H9 (cell line): ENCODE measurements around the gene NUP58. TPM values are rescaled to one million over a fixed set of nuclear protein-coding genes. Genes with fewer than 3 reads are reported as not detected.
A peak's percentile ranks its signal among the peaks of the same experiment; 100 is the strongest.

Experiments used
- DNase-seq: peaks from one replicate; pipeline ENCODE4 v3.0.0-alpha.2; 2017
- H2AFZ ChIP-seq: one replicate; pipeline ENCODE4 v1.6.1; 2013; ENCODE audit warnings: mild to moderate bottlenecking, low read length, control low read depth, moderate library complexity
- H2AK5ac ChIP-seq: 2 replicates; pipeline ENCODE4 v1.6.1; 2013; ENCODE audit warnings: low read length, control low read depth, mixed read lengths; ENCODE audit not compliant: insufficient read length
- H2BK120ac ChIP-seq: one replicate; pipeline ENCODE4 v1.6.1; 2013; ENCODE audit warnings: low read depth, mild to moderate bottlenecking, low read length, control low read depth, inconsistent platforms; ENCODE audit not compliant: poor library complexity, severe bottlenecking
- H2BK12ac ChIP-seq: 2 replicates; pipeline ENCODE4 v1.6.1; 2013; ENCODE audit warnings: low read length, control low read depth, mixed read lengths, low read depth; ENCODE audit not compliant: insufficient read length
- H2BK15ac ChIP-seq: 2 replicates; pipeline ENCODE4 v1.6.1; 2013; ENCODE audit warnings: low read depth, low read length, control low read depth
- H2BK20ac ChIP-seq: one replicate; pipeline ENCODE4 v1.6.1; 2013; ENCODE audit warnings: low read depth, mild to moderate bottlenecking, low read length, control low read depth, inconsistent platforms; ENCODE audit not compliant: poor library complexity, severe bottlenecking
- H2BK5ac ChIP-seq: 2 replicates; pipeline ENCODE4 v1.6.1; 2013; ENCODE audit warnings: low read length, control low read depth, mixed read lengths; ENCODE audit not compliant: insufficient read length
- H3K14ac ChIP-seq: 2 replicates; pipeline ENCODE4 v1.6.1; 2013; ENCODE audit warnings: low read length, control low read depth; ENCODE audit not compliant: insufficient read depth
- H3K18ac ChIP-seq: 2 replicates; pipeline ENCODE4 v1.6.1; 2013; ENCODE audit warnings: low read depth, mild to moderate bottlenecking, mixed read lengths, low read length, control low read depth; ENCODE audit not compliant: insufficient read length
- H3K23ac ChIP-seq: 2 replicates; pipeline ENCODE4 v1.6.1; 2013; ENCODE audit warnings: low read length, control low read depth, mixed read lengths, low read depth; ENCODE audit not compliant: insufficient read length
- H3K23me2 ChIP-seq: 2 replicates; pipeline ENCODE4 v1.6.1; 2013; ENCODE audit warnings: low read depth, mild to moderate bottlenecking, mixed read lengths, low read length, control low read depth; ENCODE audit not compliant: insufficient read length, poor library complexity, severe bottlenecking
- H3K27ac ChIP-seq: 2 replicates; pipeline ENCODE4 v1.5.1; 2013; ENCODE audit warnings: low read length, control low read depth, mixed read lengths, low read depth; ENCODE audit not compliant: insufficient read length
- H3K27me3 ChIP-seq: 2 replicates; pipeline ENCODE4 v1.6.1; 2013; ENCODE audit warnings: low read length, control low read depth, inconsistent platforms; ENCODE audit not compliant: insufficient read depth
- H3K4ac ChIP-seq: 2 replicates; pipeline ENCODE4 v1.6.1; 2013; ENCODE audit warnings: low read depth, mild to moderate bottlenecking, control low read depth, inconsistent platforms, low read length, moderate library complexity
- H3K4me1 ChIP-seq: 2 replicates; pipeline ENCODE4 v1.6.1; 2013; ENCODE audit warnings: low read length, control low read depth, inconsistent platforms; ENCODE audit not compliant: insufficient read depth
- H3K4me2 ChIP-seq: 2 replicates; pipeline ENCODE4 v1.6.1; 2013; ENCODE audit warnings: low read length, control low read depth, mixed read lengths; ENCODE audit not compliant: insufficient read length, insufficient read depth
- H3K56ac ChIP-seq: 2 replicates; pipeline ENCODE4 v1.6.1; 2013; ENCODE audit warnings: low read depth, mild to moderate bottlenecking, mixed read lengths, low read length, control low read depth; ENCODE audit not compliant: insufficient read length
- H3K79me1 ChIP-seq: 2 replicates; pipeline ENCODE4 v1.6.1; 2013; ENCODE audit warnings: low read depth, mild to moderate bottlenecking, moderate library complexity, low read length, control low read depth, inconsistent platforms; ENCODE audit not compliant: insufficient read depth, poor library complexity, severe bottlenecking
- H3K79me2 ChIP-seq: 2 replicates; pipeline ENCODE4 v1.6.1; 2013; ENCODE audit warnings: low read length, control low read depth, inconsistent platforms; ENCODE audit not compliant: insufficient read depth
- H3K9ac ChIP-seq: 2 replicates; pipeline ENCODE4 v1.6.1; 2013; ENCODE audit warnings: low read length, control low read depth, mixed read lengths; ENCODE audit not compliant: insufficient read length; ENCODE audit errors: extremely low read depth
- H3K9me3 ChIP-seq: one replicate; pipeline ENCODE4 v1.6.1; 2013; ENCODE audit warnings: low read depth, low read length, inconsistent platforms; ENCODE audit not compliant: control insufficient read depth
- H3T11ph ChIP-seq: one replicate; pipeline ENCODE4 v1.6.1; 2013; ENCODE audit warnings: mild to moderate bottlenecking, low read length, control low read depth, inconsistent platforms
- H4K20me1 ChIP-seq: one replicate; pipeline ENCODE4 v1.6.1; 2013; ENCODE audit not compliant: control insufficient read depth, insufficient read length, insufficient read depth
- H4K5ac ChIP-seq: 2 replicates; pipeline ENCODE4 v1.6.1; 2013; ENCODE audit warnings: low read depth, mild to moderate bottlenecking, mixed read lengths, low read length, control low read depth; ENCODE audit not compliant: insufficient read length
- H4K8ac ChIP-seq: replicated peaks from 2 replicates; pipeline ENCODE4 v1.6.1; 2013; ENCODE audit warnings: low read length, control low read depth, mixed read lengths, low read depth; ENCODE audit not compliant: insufficient read length
- H4K91ac ChIP-seq: 2 replicates; pipeline ENCODE4 v1.6.1; 2013; ENCODE audit warnings: low read depth, mild to moderate bottlenecking, moderate library complexity, mixed read lengths, low read length, control low read depth; ENCODE audit not compliant: insufficient read length
- H3K27ac Mint-ChIP-seq, 3 experiments: 2 replicates in 2 of 3; 3 replicates in 1 of 3; pipeline ENCODE4 v1.8.0; 2020 to 2021; ENCODE audit warnings: mixed read lengths in 3 of 3, mild to moderate bottlenecking in 1 of 3, moderate library complexity in 1 of 3
- H3K27me3 Mint-ChIP-seq: 2 replicates; pipeline ENCODE4 v1.8.0; 2021; ENCODE audit warnings: low read depth, mild to moderate bottlenecking, moderate library complexity, mixed read lengths
- H3K36me3 Mint-ChIP-seq, 3 experiments: 2 replicates in 2 of 3; 3 replicates in 1 of 3; pipeline ENCODE4 v1.8.0; 2020 to 2021; ENCODE audit warnings: low read depth in 3 of 3, mixed read lengths in 3 of 3; ENCODE audit not compliant: insufficient read depth in 1 of 3
- H3K4me1 Mint-ChIP-seq, 2 experiments: 2 replicates each; pipeline ENCODE4 v1.8.0; 2020; ENCODE audit warnings: mixed read lengths in 2 of 2
- H3K4me3 Mint-ChIP-seq, 2 experiments: 2 replicates in 1 of 2; 3 replicates in 1 of 2; pipeline ENCODE4 v1.8.0; 2020 to 2021; ENCODE audit warnings: mild to moderate bottlenecking in 2 of 2, mixed read lengths in 2 of 2, moderate library complexity in 1 of 2
- H3K9me3 Mint-ChIP-seq, 2 experiments: 2 replicates in 1 of 2; 3 replicates in 1 of 2; pipeline ENCODE4 v1.8.0; 2020; ENCODE audit warnings: mild to moderate bottlenecking in 2 of 2, mixed read lengths in 2 of 2, moderate library complexity in 1 of 2
- CTCF ChIP-seq: fragments of 200-600 bp; sonication (generic); conservative IDR thresholded peaks from 3 replicates; pipeline ENCODE4 v1.8.0; 2021; ENCODE audit warnings: antibody characterized with exemption, mild to moderate bottlenecking
- WGBS: extraction: QIAGEN DNeasy Blood & Tissue Kit; methylation state at CpG from one replicate; pipeline ENCODE4 v1.1.7; 2013; ENCODE audit warnings: missing lambda C conversion rate, low lambda C conversion rate, mixed read lengths; ENCODE audit not compliant: insufficient read length; ENCODE audit errors: extremely low coverage; 5-methylcytosine and 5-hydroxymethylcytosine counted together
- total RNA-seq: library from RNA; stranded (reverse); gene quantifications from 2 replicates; pipeline ENCODE4 v1.2.1, GENCODE V29; 2021

Gene NUP58
- total RNA-seq, 1 experiment from 2014 or later: 77.6 TPM

- no peak overlapping the region for H2AK5ac ChIP-seq
- Mint-ChIP-seq H3K27ac (no peak overlapping the region), H3K9me3 (no peaks in the 10 kb centered on the region), H3K4me1 (peaks cover 0 to 6% of the 10 kb centered on the region in 2 experiments; a peak in 3 of 4 replicates), H3K36me3 (no peaks in the 10 kb centered on the region; a peak in 1 of 7 replicates), H3K27me3 (no peaks in the 10 kb centered on the region), H3K4me3 (no peak overlapping the region)
- TF ChIP-seq CTCF: no peak
- no peak overlapping the region for H3K27ac ChIP-seq
- no peak overlapping the region for H3T11ph ChIP-seq
- no CpG with 5 or more reads among the region's 2 CpGs for WGBS
- no peaks in the 10 kb centered on the region for H3K23me2 ChIP-seq
- no peak overlapping the region for H2BK20ac ChIP-seq
- no peak overlapping the region for H2BK12ac ChIP-seq
- no peak overlapping the region for H2BK15ac ChIP-seq
- H4K5ac ChIP-seq: no peak overlapping the region
- H4K91ac ChIP-seq: no peak overlapping the region
- no peaks in the 10 kb centered on the region for H3K27me3 ChIP-seq
- no peak overlapping the region for H4K8ac ChIP-seq
- no peak overlapping the region for H3K4ac ChIP-seq
- H3K4me1 ChIP-seq: no peaks in the 10 kb centered on the region
- H3K4me2 ChIP-seq: no peak overlapping the region
- DNase-seq: no peak
- H2AFZ ChIP-seq: no peak overlapping the region
- H2BK5ac ChIP-seq: no peak overlapping the region
- H3K18ac ChIP-seq: no peak overlapping the region
- peak overlapping the region; percentile 49 for H3K23ac ChIP-seq
- no peak overlapping the region for H2BK120ac ChIP-seq
- H3K79me1 ChIP-seq: no peaks in the 10 kb centered on the region
- H3K9ac ChIP-seq: no peak overlapping the region
- no peak overlapping the region for H3K14ac ChIP-seq
- H3K79me2 ChIP-seq: no peaks in the 10 kb centered on the region
- no peaks in the 10 kb centered on the region for H4K20me1 ChIP-seq
- H3K56ac ChIP-seq: no peak overlapping the region
- H3K9me3 ChIP-seq: no peaks in the 10 kb centered on the region
Measured at GRCh38 chr13:25276748-25277147, 24.7 kb upstream of the NUP58 start.
